Smooth muscle cell (in vitro differentiated cells): ENCODE results near the gene NBPF3. TPM values are rescaled to one million over a fixed set of nuclear protein-coding genes. Genes with fewer than 3 reads are reported as not detected.

ENCODE experiments used
- DNase-seq: peaks from one replicate; lab custom pipeline; 2025; ENCODE audit not compliant: unreplicated experiment; lab: John Stamatoyannopoulos, UW
- H2AFZ ChIP-seq: fragments of 200-600 bp; sonication (generic); 2 replicates; pipeline ENCODE4 v1.6.0; 2016; ENCODE audit warnings: antibody characterized with exemption, low read depth, mild to moderate bottlenecking
- H3F3A ChIP-seq: fragments of 200-600 bp; sonication (generic); 2 replicates; pipeline ENCODE4 v1.6.0; 2017; ENCODE audit warnings: antibody characterized with exemption, low read depth
- H3K27ac ChIP-seq: fragments of 200-600 bp; sonication (generic); 2 replicates; pipeline ENCODE4 v1.5.1; 2016; ENCODE audit warnings: low read depth, mild to moderate bottlenecking
- H3K27me3 ChIP-seq: fragments of 200-600 bp; sonication (generic); 2 replicates; pipeline ENCODE4 v1.6.1; 2016; ENCODE audit warnings: low read depth, mild to moderate bottlenecking
- H3K36me3 ChIP-seq: fragments of 200-600 bp; sonication (generic); 2 replicates; pipeline ENCODE4 v1.5.1; 2016; ENCODE audit warnings: low read depth
- H3K4me1 ChIP-seq: fragments of 200-600 bp; sonication (generic); 2 replicates; pipeline ENCODE4 v1.5.1; 2016; ENCODE audit warnings: low read depth
- H3K4me2 ChIP-seq: fragments of 200-600 bp; sonication (generic); 2 replicates; pipeline ENCODE4 v1.6.0; 2016; ENCODE audit warnings: mild to moderate bottlenecking
- H3K4me3 ChIP-seq: fragments of 200-600 bp; sonication (generic); 2 replicates; pipeline ENCODE4 v1.5.1; 2016; ENCODE audit warnings: mild to moderate bottlenecking
- H3K79me2 ChIP-seq: fragments of 200-600 bp; sonication (generic); 2 replicates; pipeline ENCODE4 v1.6.0; 2016; ENCODE audit warnings: low read depth, mild to moderate bottlenecking
- H3K9ac ChIP-seq: fragments of 200-600 bp; sonication (generic); 2 replicates; pipeline ENCODE4 v1.6.0; 2016; ENCODE audit warnings: low read depth
- H3K9me3 ChIP-seq: fragments of 200-600 bp; sonication (generic); replicated peaks from 2 replicates; pipeline ENCODE4 v1.5.1; 2016; ENCODE audit warnings: low read depth
- H4K20me1 ChIP-seq: fragments of 200-600 bp; sonication (generic); 2 replicates; pipeline ENCODE4 v1.6.0; 2016; ENCODE audit warnings: low read depth
- CTCF ChIP-seq: fragments of 200-600 bp; sonication (generic); IDR thresholded peaks from 2 replicates; pipeline ENCODE4 v1.5.1; 2017; ENCODE audit warnings: borderline replicate concordance, mild to moderate bottlenecking, antibody characterized with exemption; ENCODE audit not compliant: insufficient read depth, poor library complexity, severe bottlenecking
- WGBS: methylation state at CpG from one replicate; pipeline ENCODE4 v1.1.7; 2016; ENCODE audit warnings: low lambda C conversion rate; 5-methylcytosine and 5-hydroxymethylcytosine counted together
- polyA plus RNA-seq: library from polyadenylated mRNA; unstranded; fragments of >200 nt; fragmentation: Nextera tagmentation; extraction: Ambion mirVana; gene quantifications from 2 replicates; pipeline ENCODE4 v1.2.1, GENCODE V29; 2016
- total RNA-seq: library from RNA; depleted of rRNA; stranded (reverse); fragments of >200 nt; gene quantifications from 2 replicates; pipeline ENCODE4 v1.2.3, GENCODE V29; 2014

NBPF3 gene
- total and polyA plus RNA-seq, 2 experiments from 2014 or later = 7.5 to 11.0 TPM

- no peak for TF ChIP-seq CTCF
- Histone ChIP-seq H3K36me3 (no peaks in the 10 kb centered on the region), H3F3A (no peaks in the 10 kb centered on the region), H3K27me3 (no peaks in the 10 kb centered on the region), H4K20me1 (no peaks in the 10 kb centered on the region), H3K27ac (no peak overlapping the region), H3K4me1 (peaks cover 3% of the 10 kb centered on the region), H3K79me2 (no peaks in the 10 kb centered on the region), H3K4me3 (no peak overlapping the region), H2AFZ (no peak overlapping the region), H3K9ac (no peak overlapping the region), H3K4me2 (no peak overlapping the region), H3K9me3 (no peaks in the 10 kb centered on the region)
- DNase-seq = no peak
- WGBS = 96% methylated on average over 4 of the region's 4 CpGs
Measured at GRCh38 chr1:21521717-21522060, 81.8 kb downstream of the NBPF3 start.

- Histone ChIP-seq H3K79me2 (no peaks in the 10 kb centered on the region), H3K4me1 (peaks cover 3% of the 10 kb centered on the region), H2AFZ (no peak overlapping the region), H3K36me3 (no peaks in the 10 kb centered on the region), H3K27ac (no peak overlapping the region), H3K4me2 (no peak overlapping the region), H3F3A (no peaks in the 10 kb centered on the region), H4K20me1 (no peaks in the 10 kb centered on the region), H3K9ac (no peak overlapping the region), H3K27me3 (no peaks in the 10 kb centered on the region), H3K9me3 (no peaks in the 10 kb centered on the region), H3K4me3 (no peak overlapping the region)
- no peak for TF ChIP-seq CTCF
- 90% methylated on average over 11 of the region's 11 CpGs for WGBS
- DNase-seq = no peak
Measured at GRCh38 chr1:21522525-21523038, 82.6 kb downstream of the NBPF3 start.

- H3K27ac ChIP-seq = no peak overlapping the region
- DNase-seq = no peak
- H3K27me3 ChIP-seq = no peaks in the 10 kb centered on the region
- WGBS = 88% methylated on average over 7 of the region's 7 CpGs
- H3K4me1 ChIP-seq = peaks cover 3% of the 10 kb centered on the region
- TF ChIP-seq CTCF = no peak
- no peaks in the 10 kb centered on the region for H3K79me2 ChIP-seq
- H3K36me3 ChIP-seq = no peaks in the 10 kb centered on the region
- H2AFZ ChIP-seq = no peak overlapping the region
- no peaks in the 10 kb centered on the region for H3K9me3 ChIP-seq
- H3K9ac ChIP-seq = no peak overlapping the region
- H3K4me2 ChIP-seq = no peak overlapping the region
- H4K20me1 ChIP-seq = no peaks in the 10 kb centered on the region
- H3F3A ChIP-seq = no peaks in the 10 kb centered on the region
- no peak overlapping the region for H3K4me3 ChIP-seq
Measured at GRCh38 chr1:21523297-21523813, 83.4 kb downstream of the NBPF3 start.

GRCh38 chr1:21524220-21524619 lies 84.3 kb downstream of the NBPF3 start:
- peaks cover 3% of the 10 kb centered on the region for H3K4me1 ChIP-seq
- H3K9me3 ChIP-seq = no peaks in the 10 kb centered on the region
- H3K27me3 ChIP-seq = no peaks in the 10 kb centered on the region
- 91% methylated on average over 5 of the region's 5 CpGs for WGBS
- no peak overlapping the region for H3K9ac ChIP-seq
- no peaks in the 10 kb centered on the region for H4K20me1 ChIP-seq
- H3F3A ChIP-seq = no peaks in the 10 kb centered on the region
- no peak for DNase-seq
- no peaks in the 10 kb centered on the region for H3K79me2 ChIP-seq
- no peak overlapping the region for H3K4me3 ChIP-seq
- TF ChIP-seq CTCF = no peak
- no peaks in the 10 kb centered on the region for H3K36me3 ChIP-seq
- no peak overlapping the region for H2AFZ ChIP-seq
- H3K27ac ChIP-seq = no peak overlapping the region
- no peak overlapping the region for H3K4me2 ChIP-seq
